SK-N-SH (cell line): Measurements from ENCODE around the gene TPGS1. TPM values are rescaled to one million over a fixed set of nuclear protein-coding genes. Genes with fewer than 3 reads are reported as not detected.

Source experiments
- CTCF ChIA-PET: fragments of 300-600, 350-600 bp; formaldehyde crosslinking; extraction: SDS; loops from one replicate; lab custom pipeline; 2021; lab: Yijun Ruan, JAX
- POLR2A ChIA-PET: fragments of 350-600 bp; sonication (Branson Sonifier 250); formaldehyde crosslinking; extraction: SDS; loops from one replicate; lab custom pipeline; 2020; ENCODE audit warnings: antibody characterized with exemption, inconsistent platforms; lab: Yijun Ruan, JAX
- DNase-seq: peaks from one replicate; pipeline ENCODE4 v3.0.0; 2012
- H2AFZ ChIP-seq: fragments of 200-600 bp; sonication (generic); 2 replicates; pipeline ENCODE4 v1.8.1; 2016; ENCODE audit warnings: antibody characterized with exemption, mild to moderate bottlenecking, low read depth
- H3F3A ChIP-seq: fragments of 200-600 bp; sonication (generic); replicated peaks from 2 replicates; pipeline ENCODE3; 2016; ENCODE audit warnings: antibody characterized with exemption, mild to moderate bottlenecking; ENCODE audit not compliant: insufficient read depth
- H3K27ac ChIP-seq, 2 experiments: fragments of 200-500 bp in 1 of 2; fragments of 200-600 bp in 1 of 2; sonication (Bioruptor generic) in 1 of 2; sonication (generic), shearing (Covaris generic) in 1 of 2; 2 replicates each; pipeline versions ENCODE4 v1.5.1 to v1.6.1; 2014 to 2016; ENCODE audit warnings: low read depth in 2 of 2, inconsistent platforms in 1 of 2, low read length in 1 of 2, mild to moderate bottlenecking in 1 of 2, mixed read lengths in 1 of 2
- H3K27me3 ChIP-seq: fragments of 200-600 bp; sonication (generic), shearing (Covaris generic); 2 replicates; pipeline ENCODE4 v1.6.1; 2016; ENCODE audit warnings: mixed run types; ENCODE audit not compliant: insufficient read depth
- H3K36me3 ChIP-seq, 2 experiments: fragments of 200-500 bp in 1 of 2; fragments of 200-600 bp in 1 of 2; sonication (Bioruptor generic) in 1 of 2; sonication (generic) in 1 of 2; replicated peaks in 1 of 2; 2 replicates each; pipeline versions ENCODE3 to v1.5.1; 2014 to 2016; ENCODE audit warnings: low read length in 1 of 2, mild to moderate bottlenecking in 1 of 2; ENCODE audit not compliant: insufficient read depth in 2 of 2, control insufficient read depth in 1 of 2
- H3K4me1 ChIP-seq, 2 experiments: fragments of 200-500 bp in 1 of 2; fragments of 200-600 bp in 1 of 2; sonication (Bioruptor generic) in 1 of 2; sonication (generic), shearing (Covaris generic) in 1 of 2; 2 replicates each; pipeline versions ENCODE4 v1.5.1 to v1.6.1; 2014 to 2016; ENCODE audit warnings: low read depth in 1 of 2, low read length in 1 of 2, mixed run types in 1 of 2; ENCODE audit not compliant: insufficient read depth in 2 of 2, control insufficient read depth in 1 of 2
- H3K4me2 ChIP-seq: fragments of 200-600 bp; sonication (generic), shearing (Covaris generic); 2 replicates; pipeline ENCODE4 v1.6.1; 2017; ENCODE audit warnings: mixed run types
- H3K4me3 ChIP-seq, 2 experiments: fragments of 200-500 bp in 1 of 2; fragments of 200-600 bp in 1 of 2; sonication (Bioruptor generic) in 1 of 2; sonication (generic), shearing (Covaris generic) in 1 of 2; 2 replicates each; pipeline versions ENCODE4 v1.5.1 to v1.8.1; 2014 to 2016; ENCODE audit warnings: low read depth in 2 of 2, inconsistent platforms in 1 of 2, low read length in 1 of 2, mild to moderate bottlenecking in 1 of 2, mixed read lengths in 1 of 2, moderate library complexity in 1 of 2
- H3K79me2 ChIP-seq: fragments of 200-600 bp; sonication (generic); 2 replicates; pipeline ENCODE4 v1.8.1; 2017; ENCODE audit warnings: mild to moderate bottlenecking; ENCODE audit not compliant: insufficient read depth
- H3K9ac ChIP-seq: fragments of 200-600 bp; sonication (generic); 2 replicates; pipeline ENCODE4 v1.6.1; 2017; ENCODE audit warnings: mixed run types
- H3K9me2 ChIP-seq: fragments of 200-600 bp; sonication (generic); 2 replicates; pipeline ENCODE4 v1.6.1; 2017; ENCODE audit warnings: mixed run types
- H3K9me3 ChIP-seq: fragments of 200-600 bp; sonication (generic); 2 replicates; pipeline ENCODE4 v1.6.1; 2017; ENCODE audit warnings: mixed run types, mild to moderate bottlenecking, moderate library complexity
- H4K20me1 ChIP-seq: fragments of 200-600 bp; sonication (generic); 2 replicates; pipeline ENCODE4 v1.6.1; 2017; ENCODE audit warnings: mild to moderate bottlenecking, mixed run types; ENCODE audit not compliant: insufficient read depth
- GABPA ChIP-seq: IDR thresholded peaks from 2 replicates; pipeline ENCODE4 v1.4.0; 2012; ENCODE audit warnings: low read depth, mild to moderate bottlenecking
- MAX ChIP-seq: IDR thresholded peaks from 2 replicates; pipeline ENCODE4 v1.4.0; 2012; ENCODE audit warnings: low read depth
- MEF2A ChIP-seq: IDR thresholded peaks from 2 replicates; pipeline ENCODE4 v1.4.0; 2012; ENCODE audit warnings: low read depth, borderline replicate concordance
- MXI1 ChIP-seq: IDR thresholded peaks from 2 replicates; pipeline ENCODE4 v1.6.1; 2012; ENCODE audit warnings: mild to moderate bottlenecking, low read depth, low read length, improper control_type of control experiment
- NFIC ChIP-seq: IDR thresholded peaks from 2 replicates; pipeline ENCODE4 v1.4.0; 2012; ENCODE audit warnings: borderline replicate concordance
- REST ChIP-seq: IDR thresholded peaks from 2 replicates; pipeline ENCODE4 v1.6.1; 2012; ENCODE audit warnings: mild to moderate bottlenecking, low read depth, low read length, moderate library complexity
- SIN3A ChIP-seq: IDR thresholded peaks from 2 replicates; pipeline ENCODE4 v1.6.1; 2012; ENCODE audit warnings: low read depth, mild to moderate bottlenecking, low read length, moderate library complexity, borderline replicate concordance
- TAF1 ChIP-seq: IDR thresholded peaks from 2 replicates; pipeline ENCODE4 v1.6.1; 2012; ENCODE audit warnings: low read depth, mild to moderate bottlenecking, low read length, moderate library complexity, borderline replicate concordance
- TCF12 ChIP-seq: IDR thresholded peaks from 2 replicates; pipeline ENCODE4 v1.4.0; 2012
- TEAD4 ChIP-seq: IDR thresholded peaks from 2 replicates; pipeline ENCODE4 v1.4.0; 2012; ENCODE audit warnings: mild to moderate bottlenecking, borderline replicate concordance; ENCODE audit not compliant: insufficient read depth
- whole genome bisulfite sequencing: methylation state at CpG from one replicate; pipeline ENCODE4 v1.1.6; 2017; ENCODE audit warnings: low lambda C conversion rate; 5-methylcytosine and 5-hydroxymethylcytosine counted together
- polyA plus RNA-seq, 3 experiments: library from polyadenylated mRNA; depleted of rRNA; stranded (reverse); fragments of >200 nt; gene quantifications; 2 replicates each; pipeline ENCODE4 v1.2.3, GENCODE V29; 2012

TPGS1 gene
- polyA plus RNA-seq, 1 of the 3 experiments (the other 2 are of a cell fraction), result 31.0 TPM

- Histone ChIP-seq H3K4me2 (no peak overlapping the region), H3K9ac (no peak overlapping the region), H3F3A (peaks cover 5% of the 10 kb centered on the region), H3K4me1 (no peaks in the 10 kb centered on the region; a peak in 1 of 4 replicates), H3K27ac (no peak overlapping the region), H2AFZ (no peak overlapping the region), H3K9me3 (no peaks in the 10 kb centered on the region), H3K4me3 (no peak overlapping the region), H3K79me2 (peaks cover 3% of the 10 kb centered on the region; the same call in 1 of the 2 replicates), H3K36me3 (peaks cover 0 to 5% of the 10 kb centered on the region in 2 experiments), H3K9me2 (no peaks in the 10 kb centered on the region), H4K20me1 (peaks cover 5% of the 10 kb centered on the region; the same call in 1 of the 2 replicates), H3K27me3 (no peaks in the 10 kb centered on the region)
- WGBS, result 97% methylated on average over 8 of the region's 9 CpGs
- no peak for DNase-seq
- CTCF ChIA-PET, result interaction anchor here (1.4 kb wide), 1 partner anchor 18 kb away, joined by 3 read pairs; no protein-coding TSS in a partner anchor
- POLR2A ChIA-PET, result no interaction called here
- TF ChIP-seq TCF12, result no peak
- no peak for TF ChIP-seq MEF2A
- TF ChIP-seq NFIC, result no peak
- TF ChIP-seq MXI1, result no peak
- TF ChIP-seq TEAD4, result no peak
- TF ChIP-seq SIN3A, result no peak
- no peak for TF ChIP-seq REST
- TF ChIP-seq GABPA, result no peak
- TF ChIP-seq, all 33 proteins: peak for 0
These were observed 6.9 kb downstream of the TPGS1 start for GRCh38 chr19:514166-514663.

- ChIA-PET POLR2A (no interaction called here), CTCF (interaction anchor here (1.1 kb wide), 1 partner anchor 11 kb away, joined by 4 read pairs; no protein-coding TSS in a partner anchor)
- Histone ChIP-seq H4K20me1 (no peaks in the 10 kb centered on the region), H3F3A (no peaks in the 10 kb centered on the region), H3K9ac (no peak overlapping the region), H3K36me3 (peaks cover 3% of the 10 kb centered on the region in 2 experiments), H3K4me1 (no peaks in the 10 kb centered on the region), H3K27ac (no peak overlapping the region), H3K4me2 (no peak overlapping the region), H3K4me3 (no peak overlapping the region), H3K9me3 (no peaks in the 10 kb centered on the region), H3K79me2 (peaks cover 3% of the 10 kb centered on the region; the same call in 1 of the 2 replicates), H3K27me3 (no peaks in the 10 kb centered on the region), H3K9me2 (no peaks in the 10 kb centered on the region), H2AFZ (no peak overlapping the region)
- WGBS, result 89% methylated on average over 10 of the region's 10 CpGs
- DNase-seq, result no peak
- TF ChIP-seq TAF1 (no peak), MAX (no peak), SIN3A (no peak), TCF12 (no peak), MEF2A (no peak)
These were observed 10.7 kb downstream of the TPGS1 start for GRCh38 chr19:517721-518597.
